ENCODE data around the gene MDP1.
A peak's percentile ranks its signal among the peaks of the same experiment; 100 is the strongest.

- TF ChIP-seq TAF1 (IDR thresholded peaks at IDR 0.05; ENCODE audit: borderline replicate concordance, insufficient read depth, low read length) (0 out of 2 replicates have a peak, but pooled peaks have one; percentile 32), REST (IDR thresholded peaks at IDR 0.05; ENCODE audit: insufficient read depth in 1 of 2, low read depth in 2 of 2, low read length in 2 of 2) (no peak), POLR2AphosphoS5 (IDR thresholded peaks at IDR 0.05; ENCODE audit: low read depth, low read length) (peak; percentile 38), SIN3A (IDR thresholded peaks at IDR 0.05; ENCODE audit: borderline replicate concordance, insufficient read depth, low read length) (0 out of 2 replicates have a peak, but pooled peaks have one; percentile 31)
These were observed 20.4 kb downstream of the MDP1 start, which contains the start of gene TM9SF1 for GRCh38 chr14:24195186-24196070.
